ENCODE results near the gene ADAM15.

GRCh38 chr1:155068599-155068998 is 17.5 kb downstream of the ADAM15 start:
- no peak for TF ChIP-seq CTCF (IDR thresholded peaks at IDR 0.05)
- TF ChIP-seq POLR2A (IDR thresholded peaks at IDR 0.05) = no peak

Data from right lobe of liver (tissue), 4 donors.